ENCODE data around the gene ZCCHC10.

- TF ChIP-seq CTCF (IDR thresholded peaks at IDR 0.05; ENCODE audit: low read depth, low read length, poor library complexity, severe bottlenecking) (no peak), EZH2phosphoT487 (IDR thresholded peaks at IDR 0.05; ENCODE audit: borderline replicate concordance, low read length) (no peak)
Measured at GRCh38 chr5:133050521-133050920, 24.2 kb upstream of the ZCCHC10 start.

All from DOHH2 (cell line).